UCSD-AML1 (cell line): ENCODE measurements around the gene ASB16.

Experiments
- DNase-seq: peaks from one replicate; lab custom pipeline; 2025; ENCODE audit not compliant: unreplicated experiment; lab: John Stamatoyannopoulos, UW

ASB16 gene

GRCh38 chr17:44221084-44221861 lies 50.8 kb downstream of the ASB16 start:
- DNase-seq: peak; percentile 69

GRCh38 chr17:44221862-44222111 lies 51.3 kb downstream of the ASB16 start:
- no peak for DNase-seq

GRCh38 chr17:44222112-44222869 lies 51.8 kb downstream of the ASB16 start:
- DNase-seq: peak; percentile 78

- no peak for DNase-seq
These were observed 53.1 kb downstream of the ASB16 start for GRCh38 chr17:44223541-44224071.
